GM19023 (cell line): ENCODE measurements around the gene RCAN2.

Source experiments
- ATAC-seq: cut with Tn5 transposase; IDR thresholded peaks from one replicate; pipeline ENCODE4 v1.9.1; 2021; ENCODE audit warnings: mild to moderate bottlenecking, moderate library complexity; ENCODE audit not compliant: unreplicated experiment

Gene RCAN2

GRCh38 chr6:46175446-46175845 lies 315.8 kb downstream of the RCAN2 start:
- peak; percentile 59 for ATAC-seq

GRCh38 chr6:46174904-46175303 lies 316.3 kb downstream of the RCAN2 start:
- ATAC-seq, result no peak

GRCh38 chr6:46172176-46172575 lies 319.1 kb downstream of the RCAN2 start:
- ATAC-seq, result no peak
